GM15510 (cell line): ENCODE data around the gene ERGIC1.

Source experiments
- POLR2A ChIP-seq: IDR thresholded peaks from 3 replicates; pipeline ENCODE4 v1.6.1; 2011; ENCODE audit warnings: borderline replicate concordance; ENCODE audit not compliant: insufficient read length; ENCODE audit errors: extremely low read depth

ERGIC1 gene

GRCh38 chr5:172860520-172861443 lies 26.7 kb downstream of the ERGIC1 start:
- TF ChIP-seq POLR2A = no peak

- no peak for TF ChIP-seq POLR2A
Measured at GRCh38 chr5:172861461-172861860, 27.4 kb downstream of the ERGIC1 start.

GRCh38 chr5:172862165-172862801 lies 28.2 kb downstream of the ERGIC1 start:
- no peak for TF ChIP-seq POLR2A

- TF ChIP-seq POLR2A = no peak
Measured at GRCh38 chr5:172864747-172865146, 30.7 kb downstream of the ERGIC1 start.

- no peak for TF ChIP-seq POLR2A
Measured at GRCh38 chr5:172866378-172866777, 32.3 kb downstream of the ERGIC1 start.

GRCh38 chr5:172866802-172867748 lies 33.0 kb downstream of the ERGIC1 start:
- TF ChIP-seq POLR2A = no peak

- TF ChIP-seq POLR2A = no peak
Measured at GRCh38 chr5:172867761-172868435, 33.8 kb downstream of the ERGIC1 start.

GRCh38 chr5:172868436-172868923 lies 34.4 kb downstream of the ERGIC1 start:
- no peak for TF ChIP-seq POLR2A

- no peak for TF ChIP-seq POLR2A
Measured at GRCh38 chr5:172868924-172869591, 35.0 kb downstream of the ERGIC1 start.

- no peak for TF ChIP-seq POLR2A
Measured at GRCh38 chr5:172869691-172870090, 35.6 kb downstream of the ERGIC1 start.

GRCh38 chr5:172870291-172870714 lies 36.3 kb downstream of the ERGIC1 start:
- no peak for TF ChIP-seq POLR2A

- no peak for TF ChIP-seq POLR2A
Measured at GRCh38 chr5:172870715-172871461, 36.8 kb downstream of the ERGIC1 start.

- TF ChIP-seq POLR2A = no peak
Measured at GRCh38 chr5:172871536-172871935, 37.5 kb downstream of the ERGIC1 start.
